K562 (cell line): Measurements from ENCODE around the gene PTPRE. TPM values are rescaled to one million over a fixed set of nuclear protein-coding genes. Genes with fewer than 3 reads are reported as not detected.
A peak's percentile ranks its signal among the peaks of the same experiment; 100 is the strongest.

Experiments used
- DDX20 ChIP-seq: fragments of 450-650 bp; IDR thresholded peaks from 2 replicates; pipeline ENCODE4 v1.6.1; 2016; ENCODE audit warnings: missing genetic modification characterization, low read depth, mild to moderate bottlenecking, missing compliant biosample characterization, moderate library complexity
- E4F1 ChIP-seq: fragments of 250-450 bp; sonication (Bioruptor Pico); IDR thresholded peaks from 2 replicates; pipeline ENCODE4 v1.5.0; 2021; ENCODE audit warnings: mild to moderate bottlenecking, borderline replicate concordance
- FOS ChIP-seq: IDR thresholded peaks from 3 replicates; pipeline ENCODE4 v1.6.1; 2011; ENCODE audit not compliant: insufficient read length; ENCODE audit errors: extremely low read depth
- FOXJ3 ChIP-seq: sonication (generic); formaldehyde crosslinking; IDR thresholded peaks from 2 replicates; pipeline ENCODE4 v1.4.0; 2020; ENCODE audit warnings: mild to moderate bottlenecking, missing genetic modification reagents
- GABPB1 ChIP-seq: sonication (generic); formaldehyde crosslinking; IDR thresholded peaks from 2 replicates; pipeline ENCODE4 v1.8.0; 2022; ENCODE audit warnings: mild to moderate bottlenecking, missing genetic modification reagents
- GATAD2B ChIP-seq: fragments of 450-650 bp; IDR thresholded peaks from 2 replicates; pipeline ENCODE4 v1.6.1; 2017; ENCODE audit warnings: mild to moderate bottlenecking, borderline replicate concordance
- HMG20B ChIP-seq: fragments of 250-450 bp; sonication (Bioruptor Pico); IDR thresholded peaks from 2 replicates; pipeline ENCODE4 v1.5.0; 2021; ENCODE audit warnings: mild to moderate bottlenecking
- MXD1 ChIP-seq: fragments of 250-450 bp; sonication (Bioruptor Pico); IDR thresholded peaks from 2 replicates; pipeline ENCODE4 v1.8.0; 2021; ENCODE audit warnings: borderline replicate concordance, mild to moderate bottlenecking, moderate library complexity; ENCODE audit not compliant: poor library complexity, severe bottlenecking
- NFRKB ChIP-seq: fragments of 450-650 bp; IDR thresholded peaks from 2 replicates; pipeline ENCODE4 v1.6.1; 2016; ENCODE audit warnings: low read depth
- NR3C1 ChIP-seq: sonication (generic); formaldehyde crosslinking; IDR thresholded peaks from 2 replicates; pipeline ENCODE4 v1.8.1; 2022; ENCODE audit warnings: missing genetic modification reagents
- PURB ChIP-seq: sonication (generic); formaldehyde crosslinking; IDR thresholded peaks from 2 replicates; pipeline ENCODE4 v1.9.0; 2021; ENCODE audit warnings: low read depth, mild to moderate bottlenecking, missing genetic modification reagents
- RBBP5 ChIP-seq: fragments of 200-600 bp; sonication (generic); IDR thresholded peaks from 2 replicates; pipeline ENCODE4 v1.6.1; 2012; ENCODE audit warnings: borderline replicate concordance, mild to moderate bottlenecking, low read length, control low read depth, inconsistent platforms; ENCODE audit not compliant: insufficient read depth, poor library complexity, severe bottlenecking
- SIX5 ChIP-seq, 2 experiments: IDR thresholded peaks; 2 replicates each; pipeline ENCODE4 v1.6.1; 2011; ENCODE audit warnings: low read length in 2 of 2, borderline replicate concordance in 1 of 2, low read depth in 1 of 2, mild to moderate bottlenecking in 1 of 2, moderate library complexity in 1 of 2; ENCODE audit not compliant: insufficient read depth in 1 of 2
- SRSF7 ChIP-seq: fragments of 200-400 bp; formaldehyde crosslinking; optimal IDR thresholded peaks from 2 replicates; pipeline ENCODE3; 2017; ENCODE audit warnings: mild to moderate bottlenecking, low read depth, low read length
- TBP ChIP-seq: optimal IDR thresholded peaks from 2 replicates; pipeline ENCODE3; 2011; ENCODE audit warnings: low read depth, low read length, improper control_type of control experiment
- ZNF133 ChIP-seq: fragments of 250-450 bp; sonication (Bioruptor Pico); IDR thresholded peaks from 2 replicates; pipeline ENCODE4 v1.4.0; 2020; ENCODE audit warnings: mild to moderate bottlenecking
- ZNF785 ChIP-seq: fragments of 250-450 bp; sonication (Bioruptor Pico); IDR thresholded peaks from 2 replicates; pipeline ENCODE4 v1.4.0; 2020; ENCODE audit warnings: mild to moderate bottlenecking
- polyA plus RNA-seq, 8 experiments: library from polyadenylated mRNA; depleted of rRNA in 4 of 8; stranded (reverse) in 5 of 8; unstranded in 3 of 8; fragments of >200 nt; fragmentation: Nextera tagmentation in 2 of 8; fragmentation: Illumina TruSeq in 1 of 8; extraction: Ambion mirVana in 2 of 8; extraction: Trizol in 1 of 8; gene quantifications; 2 replicates each; pipeline versions ENCODE4 v1.2.1 to v1.2.3, GENCODE V29; 2011 to 2014; ENCODE audit warnings: inconsistent platforms in 1 of 8, missing spikeins in 1 of 8
- total RNA-seq, 7 experiments: library from RNA; depleted of rRNA in 6 of 7; stranded (reverse); fragments of >200 nt in 6 of 7; fragmentation: Illumina TruSeq in 2 of 7; extraction: Trizol in 2 of 7; gene quantifications; 2 replicates each; pipeline versions ENCODE4 v1.2.1 to v1.2.3, GENCODE V29; 2011 to 2021; ENCODE audit warnings: low replicate concordance in 1 of 7
- TF ChIP-seq, protein P1 (sequence below): sonication (generic); formaldehyde crosslinking; IDR thresholded peaks from 2 replicates; pipeline ENCODE4 v1.8.0; 2022; ENCODE audit warnings: mild to moderate bottlenecking, missing genetic modification reagents
- TF ChIP-seq, protein P2 (sequence below): fragments of 450-650 bp; IDR thresholded peaks from 2 replicates; pipeline ENCODE4 v1.6.1; 2017; ENCODE audit warnings: mild to moderate bottlenecking, moderate library complexity
- TF ChIP-seq, protein P3 (sequence below), 2 experiments: fragments of 450-650 bp; IDR thresholded peaks; 2 replicates each; pipeline ENCODE4 v1.6.1; 2016

PTPRE gene
- total and polyA plus RNA-seq, 9 of the 15 experiments (the other 6 are each of a cell fraction or from before 2014, with no cell fraction given), result 0.01 to 0.13 (median 0.04) TPM; not detected in 4

GRCh38 chr10:128125944-128126764, 219.3 kb downstream of the PTPRE start, which contains the start of gene MKI67 (continued):
- TF ChIP-seq MXD1 (CRISPR knock-in tag) (no peak), TBP (peak; percentile 49), FOXJ3 (no peak), ZNF785 (CRISPR knock-in tag) (no peak), HMG20B (CRISPR knock-in tag) (no peak), DDX20 (tag) (no peak), PURB (CRISPR knock-in tag) (no peak), RBBP5 (peak; percentile 60), SIX5 (IDR thresholded peaks at IDR 0.05; ENCODE audit: borderline replicate concordance in 1 of 2, insufficient read depth in 1 of 2, low read depth in 1 of 2, low read length in 2 of 2) (no peak), ZNF133 (no peak), E4F1 (CRISPR knock-in tag) (no peak), SRSF7 (no peak), NR3C1 (CRISPR knock-in tag) (no peak), GATAD2B (peak; percentile 54; the same call in 1 of the 2 replicates), GABPB1 (CRISPR knock-in tag) (no peak; the same call in 1 of the 2 replicates), FOS (peak; percentile 59), NFRKB (no peak)
- TF ChIP-seq, protein P1, sequence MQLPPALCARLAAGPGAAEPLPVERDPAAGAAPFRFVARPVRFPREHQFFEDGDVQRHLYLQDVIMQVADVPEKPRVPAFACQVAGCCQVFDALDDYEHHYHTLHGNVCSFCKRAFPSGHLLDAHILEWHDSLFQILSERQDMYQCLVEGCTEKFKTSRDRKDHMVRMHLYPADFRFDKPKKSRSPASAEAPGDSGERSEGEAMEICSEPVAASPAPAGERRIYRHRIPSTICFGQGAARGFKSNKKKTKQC (CRISPR knock-in tag), result no peak
- TF ChIP-seq, protein P2, sequence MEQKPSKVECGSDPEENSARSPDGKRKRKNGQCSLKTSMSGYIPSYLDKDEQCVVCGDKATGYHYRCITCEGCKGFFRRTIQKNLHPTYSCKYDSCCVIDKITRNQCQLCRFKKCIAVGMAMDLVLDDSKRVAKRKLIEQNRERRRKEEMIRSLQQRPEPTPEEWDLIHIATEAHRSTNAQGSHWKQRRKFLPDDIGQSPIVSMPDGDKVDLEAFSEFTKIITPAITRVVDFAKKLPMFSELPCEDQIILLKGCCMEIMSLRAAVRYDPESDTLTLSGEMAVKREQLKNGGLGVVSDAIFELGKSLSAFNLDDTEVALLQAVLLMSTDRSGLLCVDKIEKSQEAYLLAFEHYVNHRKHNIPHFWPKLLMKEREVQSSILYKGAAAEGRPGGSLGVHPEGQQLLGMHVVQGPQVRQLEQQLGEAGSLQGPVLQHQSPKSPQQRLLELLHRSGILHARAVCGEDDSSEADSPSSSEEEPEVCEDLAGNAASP, result no peak
- TF ChIP-seq, protein P3, sequence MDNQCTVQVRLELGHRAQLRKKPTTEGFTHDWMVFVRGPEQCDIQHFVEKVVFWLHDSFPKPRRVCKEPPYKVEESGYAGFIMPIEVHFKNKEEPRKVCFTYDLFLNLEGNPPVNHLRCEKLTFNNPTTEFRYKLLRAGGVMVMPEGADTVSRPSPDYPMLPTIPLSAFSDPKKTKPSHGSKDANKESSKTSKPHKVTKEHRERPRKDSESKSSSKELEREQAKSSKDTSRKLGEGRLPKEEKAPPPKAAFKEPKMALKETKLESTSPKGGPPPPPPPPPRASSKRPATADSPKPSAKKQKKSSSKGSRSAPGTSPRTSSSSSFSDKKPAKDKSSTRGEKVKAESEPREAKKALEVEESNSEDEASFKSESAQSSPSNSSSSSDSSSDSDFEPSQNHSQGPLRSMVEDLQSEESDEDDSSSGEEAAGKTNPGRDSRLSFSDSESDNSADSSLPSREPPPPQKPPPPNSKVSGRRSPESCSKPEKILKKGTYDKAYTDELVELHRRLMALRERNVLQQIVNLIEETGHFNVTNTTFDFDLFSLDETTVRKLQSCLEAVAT (IDR thresholded peaks at IDR 0.05), result no peak
